Measurements from ENCODE around the gene GRM4. TPM values are rescaled to one million over a fixed set of nuclear protein-coding genes. Genes with fewer than 3 reads are reported as not detected.

GRM4 gene
- total and polyA plus RNA-seq, 2 donors from 2014 or later: not detected

DNA sequence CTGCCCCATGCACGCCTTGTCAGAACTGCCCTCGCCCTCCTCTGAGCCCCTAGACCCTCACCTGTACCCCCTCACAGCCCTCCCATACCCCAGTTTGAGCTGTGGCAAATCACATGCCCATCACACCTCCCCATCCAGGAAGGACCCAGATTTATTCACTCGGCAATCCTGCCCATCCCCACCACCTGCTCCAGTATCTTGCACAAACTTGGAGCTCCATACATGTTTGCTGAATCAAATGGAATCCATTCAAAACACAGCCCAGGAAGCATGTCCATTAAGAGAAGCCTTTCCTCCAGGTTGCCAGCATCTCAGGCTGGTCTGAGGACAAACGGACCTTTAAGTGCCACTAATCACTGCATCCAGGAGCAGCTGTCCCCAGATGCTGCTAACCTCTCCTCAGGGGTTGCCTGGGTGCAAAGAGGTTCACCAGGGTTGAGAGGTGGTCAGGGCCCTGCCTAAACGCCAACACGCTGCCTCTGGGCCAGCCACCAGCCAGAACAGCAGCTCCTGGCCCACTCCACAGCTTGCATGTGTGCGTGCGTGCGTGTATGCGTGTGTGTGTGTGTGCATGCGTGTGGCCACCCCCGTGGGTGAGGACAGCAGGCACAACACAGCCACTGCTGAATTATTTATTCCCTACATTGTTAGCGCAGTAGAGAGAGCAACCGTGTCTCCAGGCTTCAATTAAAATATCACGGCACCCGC lies 31.0 kb downstream of the GRM4 start:
- H3K4me3 ChIP-seq (ENCODE audit: low read length in 3 of 3): no peak overlapping the region
- no peaks in the 10 kb centered on the region for H3K4me1 ChIP-seq (ENCODE audit: control insufficient read depth in 2 of 3, insufficient read depth in 2 of 3, low read depth in 1 of 3, low read length in 3 of 3)
- TF ChIP-seq, protein P1, sequence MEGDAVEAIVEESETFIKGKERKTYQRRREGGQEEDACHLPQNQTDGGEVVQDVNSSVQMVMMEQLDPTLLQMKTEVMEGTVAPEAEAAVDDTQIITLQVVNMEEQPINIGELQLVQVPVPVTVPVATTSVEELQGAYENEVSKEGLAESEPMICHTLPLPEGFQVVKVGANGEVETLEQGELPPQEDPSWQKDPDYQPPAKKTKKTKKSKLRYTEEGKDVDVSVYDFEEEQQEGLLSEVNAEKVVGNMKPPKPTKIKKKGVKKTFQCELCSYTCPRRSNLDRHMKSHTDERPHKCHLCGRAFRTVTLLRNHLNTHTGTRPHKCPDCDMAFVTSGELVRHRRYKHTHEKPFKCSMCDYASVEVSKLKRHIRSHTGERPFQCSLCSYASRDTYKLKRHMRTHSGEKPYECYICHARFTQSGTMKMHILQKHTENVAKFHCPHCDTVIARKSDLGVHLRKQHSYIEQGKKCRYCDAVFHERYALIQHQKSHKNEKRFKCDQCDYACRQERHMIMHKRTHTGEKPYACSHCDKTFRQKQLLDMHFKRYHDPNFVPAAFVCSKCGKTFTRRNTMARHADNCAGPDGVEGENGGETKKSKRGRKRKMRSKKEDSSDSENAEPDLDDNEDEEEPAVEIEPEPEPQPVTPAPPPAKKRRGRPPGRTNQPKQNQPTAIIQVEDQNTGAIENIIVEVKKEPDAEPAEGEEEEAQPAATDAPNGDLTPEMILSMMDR (IDR thresholded peaks at IDR 0.05; ENCODE audit: borderline replicate concordance, extremely low read depth, insufficient read depth): no peak
- no peak overlapping the region for H3K27ac ChIP-seq (ENCODE audit: low read depth in 2 of 2, low read length in 2 of 2)
- H3K9ac ChIP-seq (ENCODE audit: low read length in 3 of 3): no peak overlapping the region
- H3K9me3 ChIP-seq (ENCODE audit: control insufficient read depth in 2 of 3, insufficient read depth in 1 of 3, low read length in 3 of 3): no peaks in the 10 kb centered on the region
- no peaks in the 10 kb centered on the region for H3K36me3 ChIP-seq (ENCODE audit: control insufficient read depth in 2 of 3, insufficient read depth in 3 of 3, low read length in 3 of 3)
- no peaks in the 10 kb centered on the region for H3K27me3 ChIP-seq (ENCODE audit: control insufficient read depth, insufficient read depth, low read length)
- FAIRE-seq: no peak
- no peak for DNase-seq
- intact Hi-C loops (cut with DNase I): no loop called here

DNA sequence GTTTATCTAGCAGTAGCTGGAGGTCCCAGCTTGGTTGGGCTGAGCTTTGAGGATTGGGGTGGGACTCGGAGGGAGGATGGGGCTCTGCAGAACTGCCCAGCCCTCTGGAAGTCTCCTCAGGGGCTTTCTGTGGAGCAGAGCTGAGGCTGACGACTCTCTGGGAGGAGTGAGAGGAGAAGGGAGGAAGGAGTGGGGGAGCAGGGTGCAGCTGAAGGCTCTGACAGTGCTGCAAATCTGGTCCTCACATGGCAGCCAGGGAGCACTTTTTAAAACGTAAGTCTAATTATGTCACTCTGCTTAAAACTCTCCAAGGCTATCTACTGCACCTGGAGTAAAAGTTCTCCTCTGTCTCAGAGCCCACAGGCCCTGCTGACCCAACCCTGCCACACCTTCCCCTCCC lies 32.4 kb downstream of the GRM4 start:
- H3K9me3 ChIP-seq (ENCODE audit: control insufficient read depth in 2 of 3, insufficient read depth in 1 of 3, low read length in 3 of 3): no peaks in the 10 kb centered on the region
- H3K27ac ChIP-seq (ENCODE audit: low read depth in 2 of 2, low read length in 2 of 2): no peak overlapping the region
- H3K27me3 ChIP-seq (ENCODE audit: control insufficient read depth, insufficient read depth, low read length): no peaks in the 10 kb centered on the region
- H3K9ac ChIP-seq (ENCODE audit: low read length in 3 of 3): no peak overlapping the region
- DNase-seq: no peak
- no peaks in the 10 kb centered on the region for H3K4me1 ChIP-seq (ENCODE audit: control insufficient read depth in 2 of 3, insufficient read depth in 2 of 3, low read depth in 1 of 3, low read length in 3 of 3)
- H3K36me3 ChIP-seq (ENCODE audit: control insufficient read depth in 2 of 3, insufficient read depth in 3 of 3, low read length in 3 of 3): no peaks in the 10 kb centered on the region
- TF ChIP-seq, protein P1 (IDR thresholded peaks at IDR 0.05; ENCODE audit: borderline replicate concordance, extremely low read depth, insufficient read depth): no peak
- intact Hi-C loops (cut with DNase I): no loop called here
- no peak for FAIRE-seq
- no peak overlapping the region for H3K4me3 ChIP-seq (ENCODE audit: low read length in 3 of 3)

DNA sequence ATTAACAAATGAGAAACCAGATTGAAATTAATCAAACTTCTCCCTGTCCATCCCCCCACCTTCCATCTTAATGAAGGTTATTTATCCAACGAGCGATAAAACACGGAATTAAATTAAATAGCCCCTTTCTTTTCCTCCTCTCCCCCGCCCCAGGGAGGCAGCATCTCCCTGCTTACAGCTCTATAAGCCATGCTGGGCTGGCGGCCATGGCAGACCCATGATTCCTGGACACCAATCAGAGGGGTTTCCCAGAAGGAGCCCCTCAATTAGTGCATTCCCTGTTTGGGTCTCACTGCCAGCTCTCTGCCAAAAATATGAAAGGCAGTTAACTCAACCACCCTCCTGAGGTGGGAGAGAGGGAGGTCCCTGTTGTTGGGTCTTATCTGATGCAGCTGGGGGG lies 33.8 kb downstream of the GRM4 start:
- FAIRE-seq (no peak), DNase-seq (no peak)
- Histone ChIP-seq H3K9me3 (ENCODE audit: control insufficient read depth in 2 of 3, insufficient read depth in 1 of 3, low read length in 3 of 3) (no peaks in the 10 kb centered on the region), H3K4me1 (ENCODE audit: control insufficient read depth in 2 of 3, insufficient read depth in 2 of 3, low read depth in 1 of 3, low read length in 3 of 3) (no peaks in the 10 kb centered on the region), H3K27me3 (ENCODE audit: control insufficient read depth, insufficient read depth, low read length) (no peaks in the 10 kb centered on the region), H3K36me3 (ENCODE audit: control insufficient read depth in 2 of 3, insufficient read depth in 3 of 3, low read length in 3 of 3) (no peaks in the 10 kb centered on the region), H3K27ac (ENCODE audit: low read depth in 2 of 2, low read length in 2 of 2) (no peak overlapping the region), H3K4me3 (ENCODE audit: low read length in 3 of 3) (no peak overlapping the region), H3K9ac (ENCODE audit: low read length in 3 of 3) (no peak overlapping the region)
- intact Hi-C loops (cut with DNase I): no loop called here
- TF ChIP-seq, protein P1 (IDR thresholded peaks at IDR 0.05; ENCODE audit: borderline replicate concordance, extremely low read depth, insufficient read depth): no peak

DNA sequence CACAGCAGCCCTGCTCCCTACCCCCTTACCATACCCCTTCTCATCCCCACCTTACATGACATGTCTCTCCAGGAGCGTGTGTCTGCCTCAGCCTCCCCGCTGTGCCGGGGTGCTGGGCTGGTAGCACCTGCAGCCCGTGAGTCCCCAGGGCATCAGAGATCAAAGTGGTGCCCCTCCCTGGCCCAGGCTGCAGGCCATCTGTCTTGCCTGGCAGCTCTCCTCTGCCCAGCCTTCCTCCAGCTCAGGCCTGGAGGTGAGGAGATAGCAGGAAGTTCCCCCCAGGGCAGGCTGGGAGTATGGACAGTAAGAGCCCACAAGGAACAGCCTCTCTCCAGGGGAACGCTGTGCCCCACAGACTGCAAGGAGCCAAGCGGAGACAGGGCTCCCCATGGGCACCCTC lies 35.3 kb downstream of the GRM4 start:
- H3K9me3 ChIP-seq (ENCODE audit: control insufficient read depth in 2 of 3, insufficient read depth in 1 of 3, low read length in 3 of 3): no peaks in the 10 kb centered on the region
- TF ChIP-seq, protein P1 (IDR thresholded peaks at IDR 0.05; ENCODE audit: borderline replicate concordance, extremely low read depth, insufficient read depth): no peak
- H3K4me1 ChIP-seq (ENCODE audit: control insufficient read depth in 2 of 3, insufficient read depth in 2 of 3, low read depth in 1 of 3, low read length in 3 of 3): no peaks in the 10 kb centered on the region
- H3K27ac ChIP-seq (ENCODE audit: low read depth in 2 of 2, low read length in 2 of 2): no peak overlapping the region
- FAIRE-seq (no peak), DNase-seq (no peak)
- no peaks in the 10 kb centered on the region for H3K27me3 ChIP-seq (ENCODE audit: control insufficient read depth, insufficient read depth, low read length)
- intact Hi-C loops (cut with DNase I): no loop called here
- no peaks in the 10 kb centered on the region for H3K36me3 ChIP-seq (ENCODE audit: control insufficient read depth in 2 of 3, insufficient read depth in 3 of 3, low read length in 3 of 3)
- no peak overlapping the region for H3K9ac ChIP-seq (ENCODE audit: low read length in 3 of 3)
- H3K4me3 ChIP-seq (ENCODE audit: low read length in 3 of 3): no peak overlapping the region
